Aorta (tissue), 5 donors: ENCODE measurements around the gene HAPLN2. TPM values are rescaled to one million over a fixed set of nuclear protein-coding genes. Genes with fewer than 3 reads are reported as not detected.
A peak's percentile ranks its signal among the peaks of the same experiment; 100 is the strongest.

Source experiments
- ATAC-seq: fragments of 200-7000 bp; cut with Tn5 transposase; one replicate; pipeline ENCODE4 v1.9.1; 2022; ENCODE audit warnings: moderate library complexity; ENCODE audit not compliant: low FRiP score
- DNase-seq, 2 donors: peaks; one replicate each; pipeline ENCODE4 v3.0.0-alpha.2; 2020
- H3K27ac ChIP-seq, 2 donors: one replicate each; pipeline ENCODE4 v1.5.1; 2013; ENCODE audit warnings: low read length in 2 of 2, mild to moderate bottlenecking in 2 of 2, moderate library complexity in 2 of 2, control low read depth in 1 of 2, inconsistent platforms in 1 of 2, low read depth in 1 of 2
- H3K27me3 ChIP-seq, 2 donors: one replicate each; pipeline ENCODE4 v1.6.1; 2013; ENCODE audit warnings: control low read depth in 1 of 2, low read length in 1 of 2, mild to moderate bottlenecking in 1 of 2, moderate library complexity in 1 of 2; ENCODE audit not compliant: insufficient read depth in 2 of 2, control insufficient read depth in 1 of 2
- H3K36me3 ChIP-seq, 2 donors: one replicate each; pipeline ENCODE4 v1.6.1; 2013; ENCODE audit warnings: control low read depth in 1 of 2, low read length in 1 of 2, mild to moderate bottlenecking in 1 of 2; ENCODE audit not compliant: insufficient read depth in 2 of 2, control insufficient read depth in 1 of 2
- H3K4me1 ChIP-seq, 2 donors: one replicate each; pipeline ENCODE4 v1.6.1; 2013; ENCODE audit warnings: low read length in 2 of 2, control low read depth in 1 of 2, mild to moderate bottlenecking in 1 of 2, moderate library complexity in 1 of 2; ENCODE audit not compliant: insufficient read depth in 2 of 2, control insufficient read depth in 1 of 2
- H3K4me3 ChIP-seq, 2 donors: one replicate each; pipeline ENCODE4 v1.5.1; 2013; ENCODE audit warnings: low read length in 2 of 2, control low read depth in 1 of 2, mild to moderate bottlenecking in 1 of 2
- H3K9me3 ChIP-seq: one replicate; pipeline ENCODE4 v1.6.1; 2013; ENCODE audit warnings: mild to moderate bottlenecking, low read length; ENCODE audit not compliant: control insufficient read depth
- WGBS, 2 donors: extraction: QIAGEN DNeasy Blood & Tissue Kit; methylation state at CpG; one replicate each; pipeline ENCODE4 v1.1.7; 2013; 5-methylcytosine and 5-hydroxymethylcytosine counted together
- intact Hi-C, 2 donors: fragments of 100-400 bp; cut with DNase I; formaldehyde crosslinking; loops; one replicate each; pipeline versions ENCODE4 v1.14.2 to v1.15.0; 2022
- polyA plus RNA-seq, 2 donors: library from polyadenylated mRNA; stranded (reverse); fragments of 200-250 nt; gene quantifications; one replicate each; pipeline ENCODE4 v1.2.3, GENCODE V29; 2013
- total RNA-seq, 2 donors: library from RNA; stranded (reverse); fragmentation: NEBNext Ultra II Directional; extraction: Animal tissue kit (Norgen Biotek cat#: 25700); gene quantifications; one replicate each; pipeline ENCODE4 v1.2.1, GENCODE V29; 2021
- donor health status: healthy with polysubstance abuse.
- donor health status: Bipolar disorder and iron deficiency.
- donor health status: DM: no; HTN: no; CAD: no.
- donor health status: DM: no; HTN: no; CAD: no.
- donor health status: DM: yes; HTN: yes; CAD: no.

HAPLN2 gene
- total and polyA plus RNA-seq, 4 donors: 0.13 to 0.94 (median 0.39) TPM; not detected in 1

DNA sequence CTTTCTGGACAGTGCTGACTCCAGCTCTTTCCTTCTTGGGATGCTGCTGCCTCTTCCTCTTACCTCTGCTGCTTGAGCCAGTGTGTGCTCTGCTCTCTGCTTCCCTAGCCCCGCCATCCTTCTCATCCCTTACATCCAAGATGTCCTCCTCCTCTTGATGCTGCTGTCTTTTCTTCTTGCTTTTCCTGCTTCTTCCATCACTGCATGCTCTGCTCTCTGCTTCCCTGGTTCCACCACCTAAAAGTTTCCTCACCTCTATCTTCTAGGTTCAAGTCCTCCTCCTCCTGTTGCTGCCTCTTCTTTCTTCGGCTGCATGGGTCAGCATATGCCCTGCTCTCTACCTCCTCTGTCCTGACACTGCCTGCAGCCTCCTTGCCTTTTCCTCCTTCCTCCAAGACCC, 24.2 kb upstream of the HAPLN2 start:
- H3K4me3 ChIP-seq: no peak overlapping the region
- H3K27ac ChIP-seq: no peak overlapping the region
- DNase-seq (peak in 1 of 2 donors; percentile 25), ATAC-seq (no peak)
- H3K9me3 ChIP-seq: no peaks in the 10 kb centered on the region
- H3K36me3 ChIP-seq: peaks cover 5 to 6% of the 10 kb centered on the region in 2 donors
- WGBS, 2 donors: 87 to 91% methylated on average over 2 of the region's 2 CpGs
- intact Hi-C loops: no loop called here
- no peaks in the 10 kb centered on the region for H3K27me3 ChIP-seq
- H3K4me1 ChIP-seq: no peaks in the 10 kb centered on the region

DNA sequence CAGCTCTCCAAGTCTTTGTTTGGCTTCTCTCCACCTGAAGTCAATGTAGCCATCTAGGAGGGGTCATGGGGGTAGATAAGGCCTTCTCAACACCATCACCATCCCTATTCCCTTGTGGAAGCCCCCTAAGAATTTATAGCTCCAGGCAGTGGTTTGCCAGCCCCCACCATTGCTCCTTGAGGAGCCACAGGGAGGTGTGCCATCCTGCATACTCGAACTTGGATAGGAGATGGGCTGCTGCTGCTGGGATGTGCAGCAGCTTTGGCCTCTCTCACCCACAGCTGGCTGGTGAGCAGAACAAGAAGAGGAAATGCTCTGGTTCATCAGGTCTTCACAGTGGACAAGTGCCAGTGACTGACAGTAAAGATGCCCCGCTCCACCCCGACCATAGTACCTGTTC, 22.8 kb upstream of the HAPLN2 start:
- DNase-seq: peak in 1 of 2 donors; percentile 21
- ATAC-seq: no peak
- Histone ChIP-seq H3K36me3 (peaks cover 5 to 6% of the 10 kb centered on the region in 2 donors), H3K4me1 (no peaks in the 10 kb centered on the region), H3K9me3 (no peaks in the 10 kb centered on the region), H3K27me3 (no peaks in the 10 kb centered on the region), H3K27ac (no peak overlapping the region), H3K4me3 (no peak overlapping the region)
- 86 to 94% methylated on average over 3 of the region's 3 CpGs for WGBS, 2 donors
- intact Hi-C loops: no loop called here

DNA sequence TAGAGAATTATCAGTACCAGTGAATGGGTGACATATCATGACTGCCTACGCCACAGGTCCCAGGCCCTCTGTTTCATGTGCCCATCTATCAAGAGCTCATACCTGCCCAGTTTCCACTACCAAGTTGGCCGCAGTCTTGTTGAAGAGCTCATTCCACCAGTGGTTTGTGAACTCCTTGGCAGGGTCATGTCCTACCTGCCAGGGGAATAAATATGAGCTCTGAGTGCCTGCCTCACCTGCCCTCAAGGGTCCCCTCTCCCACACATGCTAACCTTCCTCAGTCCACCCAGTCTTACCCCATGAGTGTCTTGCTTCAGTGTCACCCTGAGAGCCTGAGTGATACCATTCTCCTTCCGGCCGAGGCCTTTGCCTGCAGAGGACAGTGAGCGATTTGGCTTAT, 21.1 kb upstream of the HAPLN2 start:
- 91% methylated on average over 5 of the region's 5 CpGs for WGBS, 2 donors
- DNase-seq (peak in 1 of 2 donors; percentile 22), ATAC-seq (no peak)
- intact Hi-C loops: no loop called here
- Histone ChIP-seq H3K9me3 (no peaks in the 10 kb centered on the region), H3K36me3 (peaks cover 5 to 6% of the 10 kb centered on the region in 2 donors), H3K4me3 (no peak overlapping the region), H3K27ac (no peak overlapping the region), H3K27me3 (no peaks in the 10 kb centered on the region), H3K4me1 (no peaks in the 10 kb centered on the region)

DNA sequence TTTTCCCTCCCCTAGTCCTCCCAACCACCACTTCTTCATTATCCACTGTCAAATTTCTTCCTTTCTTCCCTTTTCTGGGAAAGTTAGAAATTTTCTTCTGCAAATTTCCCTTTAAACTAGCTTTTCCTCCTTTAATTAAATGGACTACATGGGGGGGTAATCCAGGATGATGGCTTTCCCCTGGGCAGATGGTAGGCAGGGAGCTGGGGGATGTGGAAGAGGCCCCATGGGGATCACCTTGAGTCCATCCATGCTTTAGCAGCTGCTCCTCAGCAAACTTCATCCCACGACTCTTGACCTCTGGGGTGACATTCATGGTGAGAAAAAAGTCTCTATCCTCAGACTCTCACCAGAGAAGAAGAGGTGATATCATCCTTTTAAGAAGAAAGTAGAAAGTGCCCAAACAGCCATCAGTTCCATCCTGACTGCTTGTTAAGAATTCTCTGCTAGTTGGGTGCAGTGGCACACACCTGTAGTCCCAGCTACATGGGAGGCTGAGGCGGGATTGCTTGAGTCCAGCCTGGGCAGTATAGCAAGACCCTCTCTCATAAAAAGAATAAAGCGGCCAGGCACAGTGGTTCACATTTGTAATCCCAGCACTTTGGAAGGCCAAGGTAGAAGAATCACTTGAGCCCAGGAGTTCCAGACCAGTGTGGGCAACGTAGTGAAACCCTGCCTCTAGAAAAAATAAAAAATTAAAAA, 20.3 kb upstream of the HAPLN2 start:
- Histone ChIP-seq H3K4me1 (no peaks in the 10 kb centered on the region), H3K36me3 (peaks cover 4 to 5% of the 10 kb centered on the region in 2 donors), H3K9me3 (no peaks in the 10 kb centered on the region), H3K27me3 (no peaks in the 10 kb centered on the region), H3K4me3 (no peak overlapping the region), H3K27ac (no peak overlapping the region)
- DNase-seq (no peak), ATAC-seq (no peak)
- intact Hi-C loops: no loop called here
- WGBS, 2 donors: 83 to 86% methylated on average over 4 of the region's 4 CpGs

DNA sequence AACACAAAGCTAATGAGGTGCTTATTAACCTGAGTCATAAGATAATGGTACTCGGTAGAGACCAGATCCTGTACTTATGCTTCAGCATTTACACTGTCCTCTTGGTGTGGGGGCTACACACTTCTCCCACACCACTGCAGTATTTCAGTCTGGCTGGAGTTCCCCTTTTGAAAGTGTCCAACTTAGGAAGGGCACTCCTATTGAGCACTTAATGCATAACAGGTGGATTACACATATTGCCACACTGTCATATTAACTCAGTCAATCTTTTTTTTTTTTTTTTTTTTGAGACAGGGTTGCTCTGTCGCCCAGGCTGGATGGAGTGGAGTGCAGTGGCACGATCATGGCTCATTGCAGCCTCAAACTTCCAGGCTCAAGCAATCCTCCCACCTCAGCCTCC, 19.4 kb upstream of the HAPLN2 start:
- WGBS, 2 donors: 70 to 77% methylated on average over 3 of the region's 3 CpGs
- no peak overlapping the region for H3K27ac ChIP-seq
- ATAC-seq (no peak), DNase-seq (no peak)
- H3K36me3 ChIP-seq: peaks cover 4 to 5% of the 10 kb centered on the region in 2 donors
- no peaks in the 10 kb centered on the region for H3K27me3 ChIP-seq
- no peaks in the 10 kb centered on the region for H3K4me1 ChIP-seq
- intact Hi-C loops: loop anchor here in 1 of 2 donors (10.0 kb wide), 1 partner anchor 215 kb away; no protein-coding TSS in a partner anchor
- no peaks in the 10 kb centered on the region for H3K9me3 ChIP-seq
- H3K4me3 ChIP-seq: no peak overlapping the region

DNA sequence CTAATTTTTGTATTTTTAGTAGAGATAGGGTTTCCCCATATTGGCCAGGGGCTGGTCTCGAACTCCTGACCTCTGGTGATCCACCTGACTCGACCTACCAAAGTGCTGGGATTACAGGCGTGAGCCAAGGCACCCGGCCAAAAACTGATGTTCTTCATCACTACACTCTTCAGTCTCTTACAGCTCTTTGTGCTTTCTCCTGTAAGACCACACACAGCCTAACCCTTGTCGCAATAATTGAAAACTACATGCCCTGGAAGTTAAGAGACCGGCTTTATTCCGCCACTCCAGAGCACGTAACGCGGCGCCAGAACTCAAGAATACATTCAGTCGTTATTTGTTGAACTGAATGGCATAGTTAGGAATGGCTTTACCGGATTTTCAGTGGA, 18.5 kb upstream of the HAPLN2 start:
- DNase-seq: peak in 1 of 2 donors; percentile 50
- Histone ChIP-seq H3K4me1 (no peaks in the 10 kb centered on the region), H3K27me3 (no peaks in the 10 kb centered on the region), H3K4me3 (peak overlapping the region; percentile 56), H3K27ac (peak overlapping the region in 1 of 2 donors; percentile 55), H3K36me3 (peaks cover 1 to 5% of the 10 kb centered on the region in 2 donors), H3K9me3 (no peaks in the 10 kb centered on the region)
- WGBS, 2 donors: 3 to 4% methylated on average over 13 of the region's 13 CpGs
- no peak for ATAC-seq
- intact Hi-C loops: loop anchor here in 1 of 2 donors (10.0 kb wide), 1 partner anchor 216 kb away; no protein-coding TSS in a partner anchor

DNA sequence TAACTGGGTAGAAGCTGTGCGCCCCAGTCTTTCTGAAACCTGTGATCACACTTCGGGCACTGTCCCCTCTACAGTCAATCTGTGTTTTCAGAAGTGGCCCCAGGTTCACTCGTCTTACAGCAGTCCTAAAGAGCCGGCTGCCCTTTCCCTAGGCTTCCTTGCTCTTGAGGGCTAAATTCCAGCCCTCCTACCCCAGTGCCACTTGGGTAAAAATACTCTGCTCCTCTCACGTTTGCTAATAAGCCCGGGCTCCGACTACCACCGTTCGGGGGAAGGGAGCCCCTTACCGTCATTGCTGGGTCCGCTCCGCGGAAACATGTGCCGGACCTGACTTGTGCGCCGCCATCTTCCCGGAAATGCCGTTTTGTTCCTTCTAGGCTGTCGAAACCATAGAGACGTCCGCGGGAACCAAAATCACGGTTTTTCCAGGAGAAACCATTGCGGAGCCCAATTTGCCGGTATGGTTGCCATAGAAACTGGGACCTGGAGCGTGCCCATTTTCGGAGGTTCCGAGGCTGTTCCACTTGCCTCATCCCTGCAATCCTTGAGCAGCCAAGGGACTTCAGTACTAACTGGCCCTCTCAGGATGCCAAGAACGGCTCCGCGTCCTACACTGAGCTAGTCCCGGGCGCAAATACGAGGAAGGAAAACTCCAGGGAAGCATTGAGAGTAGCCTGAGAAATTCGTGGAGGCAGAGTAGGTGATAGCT, 17.9 kb upstream of the HAPLN2 start, which contains the start of gene GPATCH4:
Gene GPATCH4 (minus strand): TSS at position 358 of the 709 bp plus-strand sequence.
- intact Hi-C loops: loop anchor here in 1 of 2 donors (10.0 kb wide), 1 partner anchor 216 kb away; no protein-coding TSS in a partner anchor
- H3K36me3 ChIP-seq: peaks cover 0 to 5% of the 10 kb centered on the region in 2 donors
- peak within 1 kb of the TSS in 1 of 2 donors; percentile 67 for H3K27ac ChIP-seq
- peak within 1 kb of the TSS; percentile 56 for H3K4me3 ChIP-seq
- ATAC-seq (peak; percentile 94), DNase-seq (peak; percentile 89 to 90)
- H3K27me3 ChIP-seq: no peaks in the 10 kb centered on the region
- H3K4me1 ChIP-seq: no peaks in the 10 kb centered on the region
- WGBS, 2 donors: 0 to 1% methylated on average over 35 of the region's 35 CpGs
- H3K9me3 ChIP-seq: no peaks in the 10 kb centered on the region

DNA sequence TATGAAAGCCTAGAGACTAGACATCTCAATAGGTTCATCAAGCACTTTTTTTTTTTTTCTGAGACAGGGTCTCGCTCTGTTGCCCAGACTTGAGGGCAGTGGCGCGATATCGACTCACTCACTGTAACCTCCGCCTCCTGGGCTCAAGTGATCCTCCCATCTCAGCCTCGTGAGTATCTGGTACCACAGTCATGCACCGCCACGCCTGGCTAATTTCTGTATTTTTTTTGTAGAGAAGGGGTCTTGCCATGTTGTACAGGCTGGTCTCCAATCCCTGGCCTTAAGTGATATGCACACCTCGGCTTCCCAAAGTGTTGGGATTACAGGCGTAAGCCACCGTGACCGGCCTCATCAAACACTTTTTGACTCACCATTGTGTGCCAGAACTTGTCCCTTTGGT, 17.3 kb upstream of the HAPLN2 start:
- H3K36me3 ChIP-seq: peaks cover 0 to 5% of the 10 kb centered on the region in 2 donors
- H3K4me1 ChIP-seq: no peaks in the 10 kb centered on the region
- DNase-seq: peak in 1 of 2 donors; percentile 45
- H3K27me3 ChIP-seq: no peaks in the 10 kb centered on the region
- 65 to 67% methylated on average over 12 of the region's 12 CpGs for WGBS, 2 donors
- H3K27ac ChIP-seq: peak overlapping the region in 1 of 2 donors; percentile 43
- intact Hi-C loops: loop anchor here in 1 of 2 donors (10.0 kb wide), 1 partner anchor 217 kb away; no protein-coding TSS in a partner anchor
- H3K4me3 ChIP-seq: peak overlapping the region; percentile 56
- no peak for ATAC-seq
- no peaks in the 10 kb centered on the region for H3K9me3 ChIP-seq
